Caco-2 (cell line): ENCODE results near the gene APOBEC3G. TPM values are rescaled to one million over a fixed set of nuclear protein-coding genes. Genes with fewer than 3 reads are reported as not detected.
"Not testable (repeated sequence)": the region's sequence is repeated elsewhere in the genome, so short reads cannot be mapped to it uniquely, and the experiment has no call there.

ENCODE experiments used
- BruUV-seq: library from RNA; stranded (reverse); fragments of 400-500 nt; replicated peaks from 2 replicates; lab custom pipeline; 2021; lab: Mats Ljungman, UMichigan
- CTCF ChIA-PET: fragments of 300-600 bp; sonication (Branson Sonifier 250); formaldehyde crosslinking; loops from one replicate; lab custom pipeline; 2022; ENCODE audit warnings: antibody characterized with exemption; lab: Charles Lee
- POLR2A ChIA-PET: fragments of 300-600 bp; sonication (Branson Sonifier 250); formaldehyde crosslinking; loops from one replicate; lab custom pipeline; 2022; ENCODE audit warnings: antibody characterized with exemption; lab: Charles Lee
- DNase-seq, 2 experiments: peaks; one replicate each; pipeline versions ENCODE4 v3.0.0 to v3.0.0-alpha.2; 2020 to 2022
- H3K27me3 ChIP-seq: replicated peaks from 2 replicates; pipeline ENCODE4 v1.6.0; 2011; ENCODE audit warnings: low read length; ENCODE audit not compliant: control insufficient read depth, insufficient read depth
- H3K36me3 ChIP-seq: 2 replicates; pipeline ENCODE4 v1.5.1; 2011; ENCODE audit warnings: low read length; ENCODE audit not compliant: control insufficient read depth, insufficient read depth
- H3K4me1 ChIP-seq: fragments of 250-450 bp; sonication (Bioruptor Pico); 2 replicates; pipeline ENCODE4 v1.5.1; 2020; ENCODE audit warnings: mild to moderate bottlenecking
- H3K4me3 ChIP-seq: 2 replicates; pipeline ENCODE4 v1.5.1; 2011; ENCODE audit warnings: low read depth, mild to moderate bottlenecking, control low read depth, low read length
- H3K9me3 ChIP-seq: fragments of 250-450 bp; sonication (Bioruptor Pico); 2 replicates; pipeline ENCODE4 v1.5.1; 2020; ENCODE audit warnings: mild to moderate bottlenecking, moderate library complexity
- H3K27ac Mint-ChIP-seq: one replicate; pipeline ENCODE4 v1.8.0; 2022; ENCODE audit warnings: mixed read lengths; ENCODE audit not compliant: unreplicated experiment
- H3K27me3 Mint-ChIP-seq: one replicate; pipeline ENCODE4 v1.8.0; 2022; ENCODE audit warnings: mixed read lengths; ENCODE audit not compliant: insufficient read depth, unreplicated experiment
- H3K36me3 Mint-ChIP-seq: one replicate; pipeline ENCODE4 v1.8.0; 2022; ENCODE audit warnings: mild to moderate bottlenecking, mixed read lengths; ENCODE audit not compliant: insufficient read depth, unreplicated experiment
- H3K4me1 Mint-ChIP-seq: one replicate; pipeline ENCODE4 v1.8.0; 2022; ENCODE audit warnings: low read depth, mixed read lengths; ENCODE audit not compliant: unreplicated experiment
- H3K4me3 Mint-ChIP-seq: one replicate; pipeline ENCODE4 v1.8.0; 2022; ENCODE audit warnings: mild to moderate bottlenecking, moderate library complexity, mixed read lengths; ENCODE audit not compliant: unreplicated experiment
- H3K9me3 Mint-ChIP-seq: one replicate; pipeline ENCODE4 v1.8.0; 2022; ENCODE audit warnings: mixed read lengths; ENCODE audit not compliant: unreplicated experiment
- intact Hi-C: fragments of 100-400 bp; cut with micrococcal nuclease; formaldehyde crosslinking; loops from one replicate; pipeline ENCODE4 v1.10.0; 2022; ENCODE audit not compliant: unreplicated experiment
- total RNA-seq: library from RNA; stranded (reverse); gene quantifications from 2 replicates; pipeline ENCODE4 v1.2.3, GENCODE V29; 2022
- TF ChIP-seq, protein P1 (sequence below), 2 experiments: fragments of 200-600 bp in 1 of 2; IDR thresholded peaks; 1 replicate in 1 of 2; 2 replicates in 1 of 2; pipeline versions ENCODE4 v1.5.1 to v1.8.0; 2011 to 2022; ENCODE audit warnings: antibody characterized with exemption in 1 of 2, control low read depth in 1 of 2, inconsistent platforms in 1 of 2, low read depth in 1 of 2, low read length in 1 of 2, mild to moderate bottlenecking in 1 of 2, moderate library complexity in 1 of 2; ENCODE audit not compliant: insufficient read depth in 1 of 2, severe bottlenecking in 1 of 2, unreplicated experiment in 1 of 2

The APOBEC3G gene
- total RNA-seq, 1 experiment from 2014 or later, result 0.73 TPM

- H3K4me1 Mint-ChIP-seq, result no peaks in the 10 kb centered on the region
- H3K9me3 Mint-ChIP-seq, result no peaks in the 10 kb centered on the region
- H3K27me3 ChIP-seq, result no peaks in the 10 kb centered on the region
- H3K36me3 ChIP-seq, result no peaks in the 10 kb centered on the region
- no peak overlapping the region for H3K4me3 ChIP-seq
- intact Hi-C loops, result no loop called here
- TF ChIP-seq, protein P1, sequence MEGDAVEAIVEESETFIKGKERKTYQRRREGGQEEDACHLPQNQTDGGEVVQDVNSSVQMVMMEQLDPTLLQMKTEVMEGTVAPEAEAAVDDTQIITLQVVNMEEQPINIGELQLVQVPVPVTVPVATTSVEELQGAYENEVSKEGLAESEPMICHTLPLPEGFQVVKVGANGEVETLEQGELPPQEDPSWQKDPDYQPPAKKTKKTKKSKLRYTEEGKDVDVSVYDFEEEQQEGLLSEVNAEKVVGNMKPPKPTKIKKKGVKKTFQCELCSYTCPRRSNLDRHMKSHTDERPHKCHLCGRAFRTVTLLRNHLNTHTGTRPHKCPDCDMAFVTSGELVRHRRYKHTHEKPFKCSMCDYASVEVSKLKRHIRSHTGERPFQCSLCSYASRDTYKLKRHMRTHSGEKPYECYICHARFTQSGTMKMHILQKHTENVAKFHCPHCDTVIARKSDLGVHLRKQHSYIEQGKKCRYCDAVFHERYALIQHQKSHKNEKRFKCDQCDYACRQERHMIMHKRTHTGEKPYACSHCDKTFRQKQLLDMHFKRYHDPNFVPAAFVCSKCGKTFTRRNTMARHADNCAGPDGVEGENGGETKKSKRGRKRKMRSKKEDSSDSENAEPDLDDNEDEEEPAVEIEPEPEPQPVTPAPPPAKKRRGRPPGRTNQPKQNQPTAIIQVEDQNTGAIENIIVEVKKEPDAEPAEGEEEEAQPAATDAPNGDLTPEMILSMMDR (IDR thresholded peaks at IDR 0.05; ENCODE audit: insufficient read depth in 1 of 2, low read depth in 1 of 2, low read length in 1 of 2, severe bottlenecking in 1 of 2, unreplicated experiment in 1 of 2), result no peak
- H3K9me3 ChIP-seq, result no peaks in the 10 kb centered on the region
- no TSS peak for BruUV-seq
- no peak overlapping the region for H3K4me3 Mint-ChIP-seq
- no peaks in the 10 kb centered on the region for H3K36me3 Mint-ChIP-seq
- no peaks in the 10 kb centered on the region for H3K27me3 Mint-ChIP-seq
- no peaks in the 10 kb centered on the region for H3K4me1 ChIP-seq
- DNase-seq, result no peak
- POLR2A ChIA-PET, result no interaction called here
- CTCF ChIA-PET, result no interaction called here
- no peak overlapping the region for H3K27ac Mint-ChIP-seq
Measured at GRCh38 chr22:39029227-39029626, 47.8 kb upstream of the APOBEC3G start.

- H3K9me3 ChIP-seq, result no peaks in the 10 kb centered on the region
- H3K36me3 ChIP-seq, result no peaks in the 10 kb centered on the region
- Mint-ChIP-seq H3K9me3 (no peaks in the 10 kb centered on the region), H3K4me1 (no peaks in the 10 kb centered on the region), H3K27me3 (no peaks in the 10 kb centered on the region), H3K4me3 (no peak overlapping the region), H3K36me3 (no peaks in the 10 kb centered on the region), H3K27ac (no peak overlapping the region)
- no peak overlapping the region for H3K4me3 ChIP-seq
- no peaks in the 10 kb centered on the region for H3K4me1 ChIP-seq
- ChIA-PET CTCF (no interaction called here), POLR2A (no interaction called here)
- DNase-seq, result no peak
- H3K27me3 ChIP-seq, result no peaks in the 10 kb centered on the region
- intact Hi-C loops, result no loop called here
- no TSS peak for BruUV-seq
- TF ChIP-seq, protein P1 (IDR thresholded peaks at IDR 0.05; ENCODE audit: insufficient read depth in 1 of 2, low read depth in 1 of 2, low read length in 1 of 2, severe bottlenecking in 1 of 2, unreplicated experiment in 1 of 2), result no peak
Measured at GRCh38 chr22:39030705-39031104, 46.4 kb upstream of the APOBEC3G start.

- intact Hi-C loops, H3K4me1 Mint-ChIP-seq, H3K4me3 Mint-ChIP-seq, DNase-seq, H3K36me3 ChIP-seq, H3K27me3 ChIP-seq, CTCF ChIA-PET, H3K4me1 ChIP-seq, POLR2A ChIA-PET, H3K27me3 Mint-ChIP-seq, BruUV-seq, H3K27ac Mint-ChIP-seq, H3K36me3 Mint-ChIP-seq, H3K9me3 ChIP-seq, H3K4me3 ChIP-seq, H3K9me3 Mint-ChIP-seq: not testable (repeated sequence)
Measured at GRCh38 chr22:39031434-39032295, 45.4 kb upstream of the APOBEC3G start.

- H3K27me3 Mint-ChIP-seq, H3K27ac Mint-ChIP-seq, H3K4me3 Mint-ChIP-seq, H3K36me3 Mint-ChIP-seq, H3K27me3 ChIP-seq, H3K9me3 Mint-ChIP-seq, H3K4me3 ChIP-seq, H3K9me3 ChIP-seq, H3K36me3 ChIP-seq, BruUV-seq, DNase-seq, H3K4me1 ChIP-seq, intact Hi-C loops, CTCF ChIA-PET, POLR2A ChIA-PET: not testable (repeated sequence)
- peaks cover 16% of the 10 kb centered on the region for H3K4me1 Mint-ChIP-seq
Measured at GRCh38 chr22:39037071-39037470, 40.0 kb upstream of the APOBEC3G start.
